Measurements from ENCODE around the gene APBA1.

DNA sequence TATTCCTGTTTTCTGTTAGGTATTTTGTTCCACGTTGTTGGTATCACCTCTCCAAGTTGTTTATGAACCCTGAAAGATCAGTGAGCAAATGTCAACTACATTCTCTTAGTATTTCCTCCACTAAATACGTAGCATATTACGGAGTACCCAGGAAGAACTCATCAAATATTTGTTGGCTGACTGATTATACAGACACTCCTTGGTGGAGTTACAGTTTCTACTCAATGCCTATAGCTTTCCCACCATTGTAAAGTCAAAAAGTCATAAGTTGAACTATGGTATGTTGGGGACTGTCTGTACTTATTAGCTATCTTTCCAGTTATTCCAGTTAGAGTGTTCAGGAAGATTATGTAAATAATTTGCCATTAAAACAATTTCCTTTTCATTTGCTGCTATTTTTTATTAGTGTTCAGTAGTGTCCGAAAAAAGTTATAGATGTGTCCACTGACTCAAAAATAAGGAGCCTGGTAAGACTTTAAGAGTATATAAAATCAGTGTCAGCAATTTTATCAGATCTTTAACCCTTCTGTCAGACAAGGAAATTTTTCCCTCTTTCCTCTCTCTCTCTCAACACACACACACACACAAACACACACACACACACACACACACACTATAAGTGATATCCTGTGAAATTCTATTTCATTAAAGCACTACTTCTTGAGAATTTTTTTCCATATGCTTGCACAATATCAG, 6.8 kb upstream of the APBA1 start:
- no peak for TF ChIP-seq EP300 (IDR thresholded peaks at IDR 0.05)
- TF ChIP-seq, protein P1, sequence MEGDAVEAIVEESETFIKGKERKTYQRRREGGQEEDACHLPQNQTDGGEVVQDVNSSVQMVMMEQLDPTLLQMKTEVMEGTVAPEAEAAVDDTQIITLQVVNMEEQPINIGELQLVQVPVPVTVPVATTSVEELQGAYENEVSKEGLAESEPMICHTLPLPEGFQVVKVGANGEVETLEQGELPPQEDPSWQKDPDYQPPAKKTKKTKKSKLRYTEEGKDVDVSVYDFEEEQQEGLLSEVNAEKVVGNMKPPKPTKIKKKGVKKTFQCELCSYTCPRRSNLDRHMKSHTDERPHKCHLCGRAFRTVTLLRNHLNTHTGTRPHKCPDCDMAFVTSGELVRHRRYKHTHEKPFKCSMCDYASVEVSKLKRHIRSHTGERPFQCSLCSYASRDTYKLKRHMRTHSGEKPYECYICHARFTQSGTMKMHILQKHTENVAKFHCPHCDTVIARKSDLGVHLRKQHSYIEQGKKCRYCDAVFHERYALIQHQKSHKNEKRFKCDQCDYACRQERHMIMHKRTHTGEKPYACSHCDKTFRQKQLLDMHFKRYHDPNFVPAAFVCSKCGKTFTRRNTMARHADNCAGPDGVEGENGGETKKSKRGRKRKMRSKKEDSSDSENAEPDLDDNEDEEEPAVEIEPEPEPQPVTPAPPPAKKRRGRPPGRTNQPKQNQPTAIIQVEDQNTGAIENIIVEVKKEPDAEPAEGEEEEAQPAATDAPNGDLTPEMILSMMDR (IDR thresholded peaks at IDR 0.05): no peak
- no peak for TF ChIP-seq POLR2A (IDR thresholded peaks at IDR 0.05; ENCODE audit: low read depth)
- TF ChIP-seq POLR2AphosphoS5 (IDR thresholded peaks at IDR 0.05): no peak

Data from esophagus muscularis mucosa (tissue), 4 donors.